HL-60/S4 treated with phorbol 12-myristate 13-acetate at 8.2 ng/mL for 4 days and 3 days (cell line): Measurements from ENCODE around the gene PRICKLE2.

Experiments
- in situ Hi-C: fragments of 300-500 bp; cut with MboI; formaldehyde crosslinking; loops from 2 replicates; pipeline ENCODE4 v1.15.0; 2022; ENCODE audit warnings: low sequenced_read_pairs

PRICKLE2 gene

GRCh38 chr3:64220161-64220914, 4.9 kb downstream of the PRICKLE2 start:
- in situ Hi-C loops: no loop called here

DNA sequence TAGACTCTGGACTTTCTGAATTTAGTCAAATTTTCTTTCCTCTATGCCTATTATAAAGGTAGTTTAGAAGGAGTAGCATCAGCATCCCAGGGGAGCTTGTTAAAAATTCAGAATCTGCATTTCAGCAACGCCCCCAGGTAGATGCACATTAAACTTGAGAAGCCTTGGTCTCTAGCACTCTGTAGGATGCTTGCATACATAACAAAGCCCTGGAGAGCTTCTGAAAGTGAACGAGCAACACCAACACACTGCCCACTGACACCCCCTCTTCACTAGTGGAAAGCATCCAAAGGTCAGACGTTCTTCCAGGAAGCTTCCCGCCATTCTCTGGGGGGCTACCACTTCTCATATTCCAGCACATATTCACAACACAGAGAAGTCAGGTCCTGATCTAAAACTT, 6.5 kb downstream of the PRICKLE2 start:
- in situ Hi-C loops: no loop called here

- in situ Hi-C loops: no loop called here
These were observed 6.9 kb downstream of the PRICKLE2 start for GRCh38 chr3:64218329-64218728.

GRCh38 chr3:64216274-64217147, 8.8 kb downstream of the PRICKLE2 start:
- in situ Hi-C loops: no loop called here

DNA sequence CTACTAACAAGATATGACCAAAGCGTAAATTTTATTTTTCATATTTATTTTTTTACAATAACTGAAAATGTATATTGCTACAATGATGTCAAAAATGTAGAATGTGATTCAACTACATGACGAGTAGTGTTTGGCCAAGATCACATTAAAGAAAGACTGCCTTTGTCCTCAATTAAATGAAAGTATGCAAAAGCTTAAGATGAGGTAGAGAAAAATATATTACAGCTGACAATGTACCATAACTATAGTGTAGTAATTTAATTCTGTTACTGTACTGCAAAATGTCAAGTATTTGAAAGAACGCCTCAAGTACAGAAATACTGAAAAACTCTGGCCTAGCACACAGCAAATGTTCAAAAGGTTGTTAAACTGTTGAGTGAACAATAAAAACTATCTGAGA, 9.7 kb downstream of the PRICKLE2 start:
- in situ Hi-C loops: no loop called here

DNA sequence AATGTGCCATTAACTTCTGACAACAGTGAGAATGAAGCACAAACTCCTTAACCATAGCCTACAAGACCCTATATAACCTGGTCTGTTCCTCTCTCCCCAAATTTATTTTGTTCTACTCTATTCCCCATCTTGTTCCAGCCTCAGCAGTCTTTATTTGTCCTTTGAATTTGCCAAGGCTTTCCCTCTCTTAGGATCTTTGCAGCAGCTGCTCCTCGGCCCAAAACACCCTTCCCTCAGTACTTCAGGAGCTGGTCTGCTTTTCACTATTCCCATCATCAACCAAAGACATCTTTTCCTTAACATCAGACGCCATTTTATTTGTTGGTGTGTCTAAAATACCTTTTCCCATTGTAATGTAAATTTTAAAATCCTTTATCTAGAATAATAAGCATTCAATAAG, 10.2 kb downstream of the PRICKLE2 start:
- in situ Hi-C loops: no loop called here

DNA sequence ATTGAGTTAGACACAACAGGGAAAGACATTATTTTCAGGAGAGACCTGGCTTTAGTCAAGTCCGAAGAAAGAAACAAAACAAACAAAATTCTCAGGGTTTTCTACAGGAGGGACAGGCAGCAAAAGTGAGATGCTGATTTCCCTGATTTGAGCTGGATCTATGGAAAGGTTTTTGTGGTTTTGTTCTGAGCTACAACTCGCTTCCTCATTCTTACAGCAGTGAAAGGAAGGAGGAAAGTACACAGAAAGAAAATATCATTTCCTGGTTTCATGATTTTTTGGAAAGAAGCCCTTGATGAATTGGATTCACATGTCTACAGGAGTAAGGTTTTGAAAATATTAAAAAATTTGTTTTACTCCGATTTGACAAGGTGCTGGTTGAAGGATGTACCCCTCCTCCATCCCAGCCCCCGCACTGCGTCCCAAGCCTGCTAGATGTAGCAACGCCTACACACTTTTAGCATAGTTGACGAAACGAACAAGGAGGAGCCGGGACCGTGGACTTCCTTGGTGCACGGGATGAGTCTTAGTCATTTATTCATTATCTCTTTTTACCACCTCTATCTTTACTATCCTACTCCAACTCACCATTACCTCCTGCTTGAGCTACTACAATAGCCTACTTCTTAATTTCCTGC, 10.8 kb downstream of the PRICKLE2 start:
- in situ Hi-C loops: no loop called here

DNA sequence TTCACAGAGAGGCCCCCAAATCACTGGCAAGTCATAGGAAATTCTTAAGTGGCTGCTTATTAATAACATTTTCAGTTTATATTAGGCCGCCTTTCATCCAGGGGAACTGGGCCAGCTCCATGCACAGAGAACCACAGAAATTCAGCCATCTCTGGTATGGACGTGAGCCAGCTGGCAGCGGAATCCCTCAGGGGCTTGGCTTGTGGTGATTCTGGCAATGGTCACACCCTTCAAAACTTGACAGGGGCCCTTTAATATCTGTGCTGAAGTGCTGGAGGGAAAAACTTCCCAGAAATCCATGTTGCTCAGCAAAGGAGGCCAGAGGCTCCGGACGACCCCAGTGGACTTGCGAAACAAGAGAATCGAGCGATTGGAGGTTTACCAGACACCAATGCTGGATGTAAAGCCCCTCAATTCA, 11.3 kb downstream of the PRICKLE2 start:
- in situ Hi-C loops: no loop called here

DNA sequence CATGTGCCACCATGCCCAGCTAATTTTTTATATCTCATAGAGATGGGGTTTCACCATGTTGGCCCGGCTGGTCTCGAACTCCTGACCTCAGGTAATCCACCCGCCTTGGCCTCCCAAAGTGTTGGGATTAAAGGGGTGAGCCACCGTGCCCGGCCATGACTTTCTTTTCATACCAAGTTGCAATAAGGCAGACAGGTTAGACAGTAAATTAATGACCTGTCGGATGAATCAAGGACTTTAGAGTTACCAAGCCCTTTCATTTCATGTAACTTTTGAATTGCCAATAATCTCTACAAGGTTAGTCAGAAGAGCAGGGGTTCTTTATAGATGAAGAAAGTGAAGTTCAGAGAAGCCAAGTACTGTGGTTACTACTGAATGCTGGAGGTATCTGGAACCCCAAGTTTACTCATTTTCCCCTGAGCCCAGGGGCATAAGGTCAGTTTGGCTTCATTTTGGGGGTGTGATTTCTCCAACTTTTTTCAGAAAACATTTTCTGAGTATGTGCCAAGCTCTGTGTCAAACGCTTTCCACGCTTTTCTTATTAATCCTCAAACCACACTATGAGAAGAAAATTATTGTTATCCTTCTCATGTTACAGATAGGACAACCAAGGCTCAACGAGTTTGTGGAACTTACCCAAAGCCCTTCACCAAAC, 11.9 kb downstream of the PRICKLE2 start:
- in situ Hi-C loops: no loop called here

DNA sequence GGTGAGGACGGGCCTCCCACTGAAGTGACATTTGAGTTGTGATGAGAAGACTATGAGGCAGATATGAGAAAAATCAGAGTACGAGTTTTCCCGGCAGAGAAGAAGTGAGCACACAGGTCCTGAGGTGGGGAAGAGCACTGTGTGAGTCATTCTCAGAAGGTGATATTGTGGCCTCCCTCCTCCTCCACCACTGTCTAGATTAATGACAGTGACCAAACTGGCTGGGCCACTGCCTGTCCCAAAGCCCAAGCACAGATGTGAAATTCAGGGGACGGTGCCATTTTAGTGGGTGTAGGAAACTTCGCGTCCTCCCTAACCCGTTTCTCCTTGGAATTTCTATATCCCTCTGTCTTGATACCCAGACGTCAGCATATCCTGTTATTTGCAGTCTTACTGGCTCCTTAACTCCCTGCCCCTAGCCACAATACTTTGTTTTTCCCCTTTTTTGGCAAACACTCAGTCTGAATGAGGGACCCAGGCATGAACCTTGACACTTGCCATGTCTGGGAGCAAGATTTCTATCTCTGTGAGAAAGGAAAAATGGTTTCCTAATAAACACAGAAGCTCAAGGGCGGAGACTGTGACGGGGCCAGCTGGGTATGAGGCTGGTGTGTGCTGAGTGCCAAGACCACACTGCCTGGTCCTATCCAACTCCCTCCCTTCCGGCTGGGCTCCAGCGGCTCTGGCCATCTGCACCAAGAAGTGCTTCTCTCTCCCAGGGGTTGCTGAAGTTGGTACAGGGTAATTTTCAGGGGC, 15.2 kb downstream of the PRICKLE2 start:
- in situ Hi-C loops: no loop called here

DNA sequence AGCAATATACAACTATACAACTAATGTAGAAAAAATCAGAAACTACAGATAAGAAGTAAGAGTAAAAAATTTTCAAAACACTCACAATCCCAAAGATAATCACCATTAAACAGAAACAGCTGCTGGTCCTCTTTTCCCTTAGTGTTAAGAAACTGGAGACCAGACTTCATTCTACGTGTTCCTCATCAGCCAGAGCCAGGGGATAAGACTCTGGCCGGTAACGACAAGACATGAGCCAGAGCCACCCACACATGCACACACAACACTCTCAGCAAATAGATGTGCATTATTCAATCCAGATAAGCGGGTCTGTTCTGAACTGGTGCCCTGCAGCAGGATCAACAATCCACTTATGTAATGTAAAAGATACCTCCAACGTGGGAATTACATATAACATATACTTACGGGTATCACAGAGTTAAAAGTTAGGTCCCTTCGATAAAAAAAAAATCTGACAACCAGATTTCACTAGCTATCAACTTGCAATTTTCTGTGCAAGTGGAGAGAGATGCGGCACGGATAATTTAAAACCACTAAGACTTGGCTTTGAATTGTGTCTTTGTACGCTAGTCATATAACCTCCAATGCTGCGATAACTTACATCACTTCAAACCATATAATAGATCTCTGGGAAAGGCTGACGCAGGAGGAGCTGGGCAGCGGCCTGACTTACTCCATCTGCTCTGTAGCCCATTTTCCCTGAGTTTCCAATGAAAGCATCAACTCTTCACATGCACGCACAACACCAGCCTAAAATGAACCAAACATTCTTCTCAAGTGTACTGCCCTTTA, 17.8 kb downstream of the PRICKLE2 start:
- in situ Hi-C loops: no loop called here

DNA sequence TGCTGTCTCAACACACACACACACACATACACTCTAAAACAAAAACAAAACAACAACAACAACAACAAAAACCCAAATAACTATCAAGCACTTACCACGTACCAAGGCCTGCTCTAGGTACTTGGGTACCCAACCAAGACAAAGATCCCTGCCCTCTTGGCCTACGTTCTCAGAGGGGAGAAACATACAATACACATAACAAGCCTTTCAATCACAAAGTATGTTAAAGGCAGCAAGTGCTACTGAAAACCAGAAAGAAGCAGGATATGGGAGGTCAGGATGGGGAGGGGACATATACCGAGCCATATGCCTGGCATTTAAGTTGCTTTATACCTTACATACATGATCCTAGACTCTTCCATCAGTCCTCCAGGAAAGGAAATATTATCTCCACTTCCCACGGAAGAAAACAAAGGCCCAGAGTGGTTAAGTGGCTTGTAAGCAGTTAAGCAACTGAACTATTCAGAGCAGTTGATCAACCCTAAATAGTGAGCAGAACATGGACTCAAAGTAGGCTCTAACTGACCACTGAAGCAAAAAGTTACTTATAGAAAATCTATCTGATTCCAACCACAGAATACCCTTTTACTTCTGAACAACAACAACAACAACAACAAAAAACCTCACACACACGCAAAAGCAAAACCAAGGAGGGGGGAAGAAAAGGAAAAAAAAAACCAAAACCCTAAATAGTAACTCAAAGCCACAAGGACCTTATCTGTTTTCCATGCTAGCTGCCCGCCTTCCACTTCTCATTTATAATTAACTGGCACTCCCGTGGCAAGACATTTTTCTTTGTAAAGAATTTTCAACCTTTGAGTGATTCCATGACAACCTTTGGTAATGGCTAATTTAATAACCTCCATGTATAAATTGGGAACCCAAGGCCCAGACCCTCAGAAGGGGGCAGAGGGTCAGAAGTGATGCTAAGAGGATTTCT, 21.0 kb downstream of the PRICKLE2 start:
- in situ Hi-C loops: no loop called here

DNA sequence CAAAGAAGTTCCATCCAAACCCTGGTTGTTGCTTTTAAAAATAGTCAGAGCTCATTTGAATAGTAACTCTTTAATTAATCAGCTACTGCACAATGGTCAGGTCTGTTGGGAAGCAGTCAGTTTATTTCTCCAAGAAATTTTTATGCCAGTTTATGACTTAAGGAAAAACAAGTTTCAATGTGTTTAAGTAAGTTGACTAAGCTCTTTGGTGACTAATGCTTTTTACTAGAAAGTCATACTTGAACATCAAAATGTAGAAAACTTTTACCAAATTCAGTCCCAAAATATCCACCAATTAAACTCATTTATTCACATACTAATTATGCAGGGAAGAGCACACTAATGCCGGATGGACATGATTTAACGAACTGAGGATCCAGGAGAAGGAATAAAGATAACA, 22.1 kb downstream of the PRICKLE2 start:
- in situ Hi-C loops: no loop called here

- in situ Hi-C loops: no loop called here
These were observed 25.3 kb downstream of the PRICKLE2 start for GRCh38 chr3:64199932-64200331.

- in situ Hi-C loops: no loop called here
These were observed 28.9 kb downstream of the PRICKLE2 start for GRCh38 chr3:64196236-64196929.

DNA sequence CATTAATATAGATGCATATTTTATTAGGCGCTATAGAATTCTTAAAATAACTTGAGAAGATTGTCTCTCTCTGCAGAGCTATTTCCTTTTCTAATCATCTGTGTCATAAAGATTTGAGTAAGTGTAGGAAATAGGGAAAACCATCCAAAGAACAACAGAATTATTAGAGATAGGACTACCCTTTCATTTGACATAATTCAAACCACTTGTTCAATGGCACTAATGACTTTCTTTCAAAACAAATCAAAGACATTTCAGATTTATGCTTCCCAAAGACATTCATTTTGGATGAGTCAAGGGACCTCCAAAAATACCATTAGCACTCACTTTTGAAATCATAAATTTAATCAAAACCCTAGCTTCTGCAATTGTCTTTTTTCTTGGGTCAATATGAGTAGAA, 29.5 kb downstream of the PRICKLE2 start:
- in situ Hi-C loops: no loop called here

- in situ Hi-C loops: no loop called here
These were observed 33.4 kb downstream of the PRICKLE2 start for GRCh38 chr3:64191822-64192221.
